NCI-H526 treated with DMSO at 0.1 percent for 48 hours (cell line): ENCODE measurements around the gene ARL6IP4.
"Not testable (repeated sequence)": the region's sequence is repeated elsewhere in the genome, so short reads cannot be mapped to it uniquely, and the experiment has no call there.

ENCODE experiments used
- DNase-seq: peaks from one replicate; lab custom pipeline; 2025; lab: John Stamatoyannopoulos, UW

Gene ARL6IP4

DNA sequence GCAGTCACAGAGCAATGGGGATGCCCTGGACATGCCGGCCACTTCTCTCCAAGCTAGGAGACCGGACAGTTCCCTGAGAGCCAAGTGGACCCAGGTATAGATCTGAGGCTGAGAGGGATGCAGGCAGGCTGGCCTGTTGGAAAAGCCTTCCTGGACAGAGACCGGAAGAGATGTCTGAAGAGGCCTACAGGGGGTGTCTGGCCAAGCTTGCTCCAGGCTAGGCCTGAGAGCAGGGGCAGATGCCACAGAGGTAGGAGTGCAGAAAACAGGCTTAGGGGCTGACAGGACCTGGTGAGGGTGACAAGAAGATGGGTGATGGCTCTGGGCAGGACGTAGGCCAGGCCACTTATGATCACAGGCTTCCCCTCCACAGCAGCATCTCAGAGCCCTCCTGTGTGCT lies 30.2 kb downstream of the ARL6IP4 start:
- DNase-seq = no peak

- DNase-seq = no peak
These were observed 31.2 kb downstream of the ARL6IP4 start for GRCh38 chr12:123011701-123012100.

DNA sequence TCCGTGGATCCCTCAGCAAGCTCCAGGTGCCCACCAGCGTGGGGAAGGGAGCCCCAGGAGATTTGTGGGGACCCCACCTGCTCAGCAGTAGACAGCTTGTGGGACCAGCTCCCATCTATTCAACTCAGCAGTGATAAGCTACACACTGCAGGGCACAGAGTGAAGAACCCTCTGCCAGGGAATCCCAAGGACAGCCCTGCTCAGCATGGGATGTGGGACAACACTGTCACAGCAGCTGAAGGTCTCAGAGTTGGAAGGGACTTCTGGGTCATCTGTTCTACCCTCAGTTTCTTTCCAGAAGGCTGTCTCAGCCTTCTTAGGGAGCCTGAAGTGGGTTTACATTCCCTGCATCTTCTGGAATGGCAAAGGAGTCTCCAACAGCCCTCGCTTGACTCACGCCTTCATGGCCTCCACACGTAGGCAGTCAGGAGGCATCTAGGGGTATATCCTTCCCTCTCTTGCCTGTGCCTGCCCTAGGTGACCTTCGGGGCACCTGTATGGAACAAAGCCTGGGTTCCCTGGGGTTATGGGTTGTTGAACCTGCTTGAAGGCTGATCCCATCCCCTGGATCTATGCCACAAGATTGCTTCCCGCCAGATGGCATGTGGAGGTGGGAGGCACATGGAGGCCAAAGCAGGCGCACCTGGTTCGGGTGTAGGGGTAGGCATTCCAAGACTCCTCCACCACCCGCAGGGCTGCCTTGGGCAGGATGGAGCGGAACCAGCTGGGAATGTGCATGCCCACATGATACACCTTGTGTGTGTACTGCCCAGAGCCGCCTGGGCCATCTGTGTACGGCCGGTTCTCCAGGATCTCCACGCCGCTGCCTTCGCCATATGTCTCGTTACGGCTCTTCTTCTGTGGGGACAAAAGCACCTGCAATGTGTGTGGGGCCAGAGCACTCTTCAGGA lies 33.0 kb downstream of the ARL6IP4 start:
- DNase-seq = no peak

DNA sequence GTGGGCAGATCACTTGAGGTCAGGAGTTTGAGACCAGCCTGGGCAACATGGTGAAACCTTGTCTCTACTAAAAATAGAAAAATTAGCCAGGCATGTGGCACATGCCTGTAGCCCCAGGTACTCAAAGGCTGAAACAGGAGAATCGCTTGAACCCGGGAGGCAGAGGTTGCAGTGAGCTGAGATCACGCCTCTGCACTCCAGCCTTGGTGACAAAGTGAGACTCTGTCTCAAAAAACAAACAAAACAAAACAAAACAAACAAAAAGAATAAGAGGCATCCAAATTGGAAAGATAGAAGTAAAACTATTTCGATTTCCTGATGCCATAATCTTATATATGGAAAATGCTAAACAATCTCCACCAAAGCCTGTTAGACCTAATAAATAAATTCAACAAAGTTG lies 34.0 kb downstream of the ARL6IP4 start:
- DNase-seq = not testable (repeated sequence)

DNA sequence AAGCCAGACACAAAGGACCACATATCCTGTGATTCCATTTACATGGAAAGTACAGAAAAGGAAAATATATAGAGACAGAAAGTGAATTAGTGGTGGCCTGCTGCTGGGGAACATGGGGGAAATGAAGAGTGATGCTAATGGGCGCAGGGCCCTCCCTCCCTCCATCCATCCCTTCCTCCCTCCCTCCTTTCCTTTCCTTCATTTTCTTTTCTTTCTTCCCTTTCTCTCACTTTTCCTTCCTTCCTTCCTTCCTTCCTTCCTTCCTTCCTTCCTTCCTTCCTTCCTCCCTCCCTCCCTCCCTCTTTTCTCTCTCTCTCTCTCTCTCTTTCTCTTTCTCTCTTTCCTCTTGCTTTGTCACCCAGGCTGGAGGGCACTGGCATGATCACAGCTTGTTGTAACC lies 37.3 kb downstream of the ARL6IP4 start:
- no peak for DNase-seq

GRCh38 chr12:123019841-123020138 lies 39.3 kb downstream of the ARL6IP4 start:
- no peak for DNase-seq

- DNase-seq = no peak
These were observed 41.5 kb downstream of the ARL6IP4 start for GRCh38 chr12:123021688-123022604.

GRCh38 chr12:123022846-123023245 lies 42.4 kb downstream of the ARL6IP4 start:
- no peak for DNase-seq

GRCh38 chr12:123024819-123025391 lies 44.4 kb downstream of the ARL6IP4 start:
- DNase-seq = no peak

GRCh38 chr12:123026094-123026853 lies 45.8 kb downstream of the ARL6IP4 start:
- no peak for DNase-seq

- DNase-seq = no peak
These were observed 47.4 kb downstream of the ARL6IP4 start for GRCh38 chr12:123027726-123028445.

GRCh38 chr12:123028475-123028874 lies 48.0 kb downstream of the ARL6IP4 start:
- no peak for DNase-seq

DNA sequence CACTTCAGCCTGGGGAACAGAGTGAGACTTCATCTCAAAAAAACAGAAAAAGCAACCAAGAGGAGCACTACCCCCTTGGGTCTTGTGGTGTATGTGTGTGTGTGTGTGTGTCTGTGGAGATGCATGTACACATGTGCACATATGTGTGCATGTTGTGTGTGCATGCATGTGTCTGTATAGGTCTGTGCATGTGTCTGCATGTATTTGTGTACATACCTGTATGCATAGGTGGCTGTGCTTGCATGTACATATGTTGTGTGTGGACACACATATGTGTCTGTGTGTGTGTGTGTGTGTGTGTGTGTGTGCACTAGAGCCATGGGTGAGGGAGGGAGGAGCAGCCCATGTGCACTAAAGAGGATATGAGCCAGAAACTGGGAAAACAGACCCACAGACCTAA lies 49.1 kb downstream of the ARL6IP4 start:
- no peak for DNase-seq

GRCh38 chr12:123030686-123031085 lies 50.2 kb downstream of the ARL6IP4 start:
- no peak for DNase-seq

- DNase-seq = no peak
These were observed 50.8 kb downstream of the ARL6IP4 start for GRCh38 chr12:123031171-123031845.
